ENCODE data around the gene DBH.

The DBH gene

GRCh38 chr9:133703591-133704399 is 67.6 kb downstream of the DBH start:
- no peak for DNase-seq

GRCh38 chr9:133704711-133705181 is 68.6 kb downstream of the DBH start:
- no peak for DNase-seq

GRCh38 chr9:133705576-133705975 is 69.4 kb downstream of the DBH start:
- DNase-seq: no peak

GRCh38 chr9:133706307-133707050 is 70.3 kb downstream of the DBH start:
- no peak for DNase-seq

GRCh38 chr9:133707065-133707762 is 71.1 kb downstream of the DBH start:
- no peak for DNase-seq

GRCh38 chr9:133707763-133708245 is 71.6 kb downstream of the DBH start:
- DNase-seq: no peak

- DNase-seq: no peak
These were observed 72.3 kb downstream of the DBH start for GRCh38 chr9:133708246-133709014.
